HepG2 (cell line): ENCODE measurements around the gene ZNF276. TPM values are rescaled to one million over a fixed set of nuclear protein-coding genes. Genes with fewer than 3 reads are reported as not detected.

Experiments
- ATAD3A ChIP-seq: sonication (generic); formaldehyde crosslinking; IDR thresholded peaks from 2 replicates; pipeline ENCODE4 v1.4.0; 2020; ENCODE audit warnings: missing genetic modification reagents
- CREM ChIP-seq, 2 experiments: sonication (generic) in 1 of 2; formaldehyde crosslinking in 1 of 2; IDR thresholded peaks; 2 replicates each; pipeline versions ENCODE4 v1.4.0 to v1.6.1; 2016 to 2020; ENCODE audit warnings: antibody characterized with exemption in 1 of 2, mild to moderate bottlenecking in 1 of 2, missing genetic modification reagents in 1 of 2
- HDAC6 ChIP-seq: fragments of 200-600 bp; sonication (generic); IDR thresholded peaks from 2 replicates; pipeline ENCODE4 v1.7.0; 2017; ENCODE audit warnings: mild to moderate bottlenecking, antibody characterized with exemption, low read length, low read depth
- MEF2D ChIP-seq: sonication (generic); formaldehyde crosslinking; IDR thresholded peaks from 2 replicates; pipeline ENCODE4 v1.5.1; 2020; ENCODE audit warnings: mild to moderate bottlenecking, missing genetic modification reagents
- MYC ChIP-seq: sonication (generic); formaldehyde crosslinking; IDR thresholded peaks from 2 replicates; pipeline ENCODE4 v1.9.0; 2021; ENCODE audit warnings: missing genetic modification reagents, borderline replicate concordance
- MYNN ChIP-seq: sonication (generic); formaldehyde crosslinking; IDR thresholded peaks from 2 replicates; pipeline ENCODE4 v1.4.0; 2020; ENCODE audit warnings: mild to moderate bottlenecking, low read depth, missing genetic modification reagents
- NAIF1 ChIP-seq: sonication (generic); formaldehyde crosslinking; IDR thresholded peaks from 2 replicates; pipeline ENCODE4 v1.5.0; 2020; ENCODE audit warnings: mild to moderate bottlenecking, missing genetic modification reagents, borderline replicate concordance
- NR2F1 ChIP-seq, 2 experiments: fragments of 450-650 bp in 1 of 2; formaldehyde crosslinking in 1 of 2; IDR thresholded peaks; 2 replicates each; pipeline versions ENCODE4 v1.5.0 to v1.6.1; 2016 to 2020; ENCODE audit warnings: mild to moderate bottlenecking in 1 of 2, missing compliant biosample characterization in 1 of 2, missing genetic modification reagents in 1 of 2, moderate library complexity in 1 of 2
- PRPF4 ChIP-seq: fragments of 200-400 bp; formaldehyde crosslinking; IDR thresholded peaks from 2 replicates; pipeline ENCODE4 v1.6.1; 2016; ENCODE audit warnings: low read length, low read depth; ENCODE audit not compliant: poor library complexity, severe bottlenecking
- ZBTB42 ChIP-seq: sonication (generic); formaldehyde crosslinking; IDR thresholded peaks from 2 replicates; pipeline ENCODE4 v1.5.0; 2020; ENCODE audit warnings: mild to moderate bottlenecking, missing genetic modification reagents
- ZNF235 ChIP-seq: sonication (generic); formaldehyde crosslinking; IDR thresholded peaks from 2 replicates; pipeline ENCODE4 v1.8.1; 2023; ENCODE audit warnings: mild to moderate bottlenecking, missing genetic modification reagents, borderline replicate concordance
- ZNF570 ChIP-seq: sonication (generic); formaldehyde crosslinking; IDR thresholded peaks from 2 replicates; pipeline ENCODE4 v1.4.0; 2020; ENCODE audit warnings: mild to moderate bottlenecking, missing genetic modification reagents, borderline replicate concordance
- polyA plus RNA-seq, 8 experiments: library from polyadenylated mRNA; depleted of rRNA in 3 of 8; stranded (reverse) in 7 of 8; unstranded in 1 of 8; fragments of >200 nt; fragmentation: Illumina TruSeq in 4 of 8; extraction: Trizol in 4 of 8; gene quantifications; 2 replicates each; pipeline versions ENCODE4 v1.2.1 to v1.2.3, GENCODE V29; 2011 to 2016; ENCODE audit warnings: low read depth in 4 of 8, missing spikeins in 1 of 8, mixed read lengths in 1 of 8; ENCODE audit not compliant: insufficient read depth in 1 of 8
- total RNA-seq, 5 experiments: library from RNA; depleted of rRNA; stranded (reverse); fragments of >200 nt; fragmentation: Illumina TruSeq; extraction: Trizol; gene quantifications; 2 replicates each; pipeline ENCODE4 v1.2.3, GENCODE V29; 2016; ENCODE audit warnings: low read depth in 1 of 5
- TF ChIP-seq, protein P1 (sequence below): sonication (generic); formaldehyde crosslinking; IDR thresholded peaks from 2 replicates; pipeline ENCODE4 v1.9.0; 2021; ENCODE audit warnings: missing genetic modification reagents, borderline replicate concordance
- TF ChIP-seq, protein P2 (sequence below): sonication (generic); formaldehyde crosslinking; IDR thresholded peaks from 2 replicates; pipeline ENCODE4 v1.5.1; 2020; ENCODE audit warnings: mild to moderate bottlenecking, moderate library complexity, missing genetic modification reagents
- TF ChIP-seq, protein P3 (sequence below): sonication (generic); formaldehyde crosslinking; IDR thresholded peaks from 2 replicates; pipeline ENCODE4 v1.8.1; 2022; ENCODE audit warnings: low read depth, mild to moderate bottlenecking, missing genetic modification reagents
- TF ChIP-seq, protein P4 (sequence below): fragments of 450-650 bp; IDR thresholded peaks from 2 replicates; pipeline ENCODE4 v1.6.1; 2016

The ZNF276 gene
- total and polyA plus RNA-seq, 2 of the 13 experiments (the other 11 are each of a cell fraction or from before 2014, with no cell fraction given): 17.7 to 18.0 TPM

DNA sequence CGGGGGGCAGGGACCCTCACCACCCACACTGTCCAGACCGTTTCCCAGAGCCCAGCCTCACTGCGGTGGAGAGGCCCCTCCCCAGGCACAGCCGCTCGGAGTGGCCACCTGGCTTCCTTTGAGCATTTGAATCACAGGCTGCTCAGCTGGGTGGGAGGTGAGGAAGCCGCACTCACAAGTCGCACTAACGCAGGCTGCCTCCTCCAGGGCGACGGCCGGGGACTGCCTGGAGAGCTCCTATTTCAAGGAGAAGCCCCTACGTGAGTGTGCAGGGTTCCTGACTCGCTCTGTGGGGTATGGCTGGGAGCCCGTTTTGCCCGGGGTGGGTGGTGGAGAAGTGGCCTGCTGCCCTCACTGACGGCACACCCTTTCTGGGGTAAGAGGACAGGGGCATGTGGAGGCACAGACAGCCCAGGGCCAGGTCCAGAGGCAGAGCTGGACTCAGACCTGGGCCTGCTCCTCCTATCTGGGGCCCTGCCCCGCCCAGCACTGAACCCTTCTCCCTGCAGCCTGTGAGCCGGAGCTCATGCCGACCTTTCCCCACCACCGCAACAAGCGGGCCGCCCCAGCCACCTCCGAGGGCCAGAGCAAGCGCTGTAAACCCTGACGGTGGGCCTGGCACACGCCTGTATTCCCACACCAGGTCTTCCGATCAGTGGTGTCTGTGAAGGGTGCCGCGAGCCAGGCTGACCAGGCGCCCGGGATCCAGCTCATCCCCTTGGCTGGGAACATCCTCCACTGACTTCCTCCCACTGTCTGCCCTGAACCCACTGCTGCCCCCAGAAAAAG lies 26.1 kb upstream of the ZNF276 start (continued):
- TF ChIP-seq ZNF570: no peak
- TF ChIP-seq, protein P1, sequence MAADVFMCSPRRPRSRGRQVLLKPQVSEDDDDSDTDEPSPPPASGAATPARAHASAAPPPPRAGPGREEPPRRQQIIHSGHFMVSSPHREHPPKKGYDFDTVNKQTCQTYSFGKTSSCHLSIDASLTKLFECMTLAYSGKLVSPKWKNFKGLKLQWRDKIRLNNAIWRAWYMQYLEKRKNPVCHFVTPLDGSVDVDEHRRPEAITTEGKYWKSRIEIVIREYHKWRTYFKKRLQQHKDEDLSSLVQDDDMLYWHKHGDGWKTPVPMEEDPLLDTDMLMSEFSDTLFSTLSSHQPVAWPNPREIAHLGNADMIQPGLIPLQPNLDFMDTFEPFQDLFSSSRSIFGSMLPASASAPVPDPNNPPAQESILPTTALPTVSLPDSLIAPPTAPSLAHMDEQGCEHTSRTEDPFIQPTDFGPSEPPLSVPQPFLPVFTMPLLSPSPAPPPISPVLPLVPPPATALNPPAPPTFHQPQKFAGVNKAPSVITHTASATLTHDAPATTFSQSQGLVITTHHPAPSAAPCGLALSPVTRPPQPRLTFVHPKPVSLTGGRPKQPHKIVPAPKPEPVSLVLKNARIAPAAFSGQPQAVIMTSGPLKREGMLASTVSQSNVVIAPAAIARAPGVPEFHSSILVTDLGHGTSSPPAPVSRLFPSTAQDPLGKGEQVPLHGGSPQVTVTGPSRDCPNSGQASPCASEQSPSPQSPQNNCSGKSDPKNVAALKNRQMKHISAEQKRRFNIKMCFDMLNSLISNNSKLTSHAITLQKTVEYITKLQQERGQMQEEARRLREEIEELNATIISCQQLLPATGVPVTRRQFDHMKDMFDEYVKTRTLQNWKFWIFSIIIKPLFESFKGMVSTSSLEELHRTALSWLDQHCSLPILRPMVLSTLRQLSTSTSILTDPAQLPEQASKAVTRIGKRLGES (CRISPR knock-in tag): no peak
- no peak for TF ChIP-seq NAIF1
- no peak for TF ChIP-seq ZNF235 (CRISPR knock-in tag)
- no peak for TF ChIP-seq ATAD3A (CRISPR knock-in tag)
- no peak for TF ChIP-seq MYNN (CRISPR knock-in tag)
- TF ChIP-seq MYC (CRISPR knock-in tag): peak; percentile 62; the same call in 1 of the 2 replicates
- TF ChIP-seq PRPF4: no peak
- TF ChIP-seq NR2F1 (CRISPR knock-in tag; IDR thresholded peaks at IDR 0.05): no peak
- TF ChIP-seq ZBTB42 (CRISPR knock-in tag): no peak
- no peak; the same call in 1 of the 2 replicates for TF ChIP-seq MEF2D (CRISPR knock-in tag)
- no peak for TF ChIP-seq HDAC6
- TF ChIP-seq, protein P2, sequence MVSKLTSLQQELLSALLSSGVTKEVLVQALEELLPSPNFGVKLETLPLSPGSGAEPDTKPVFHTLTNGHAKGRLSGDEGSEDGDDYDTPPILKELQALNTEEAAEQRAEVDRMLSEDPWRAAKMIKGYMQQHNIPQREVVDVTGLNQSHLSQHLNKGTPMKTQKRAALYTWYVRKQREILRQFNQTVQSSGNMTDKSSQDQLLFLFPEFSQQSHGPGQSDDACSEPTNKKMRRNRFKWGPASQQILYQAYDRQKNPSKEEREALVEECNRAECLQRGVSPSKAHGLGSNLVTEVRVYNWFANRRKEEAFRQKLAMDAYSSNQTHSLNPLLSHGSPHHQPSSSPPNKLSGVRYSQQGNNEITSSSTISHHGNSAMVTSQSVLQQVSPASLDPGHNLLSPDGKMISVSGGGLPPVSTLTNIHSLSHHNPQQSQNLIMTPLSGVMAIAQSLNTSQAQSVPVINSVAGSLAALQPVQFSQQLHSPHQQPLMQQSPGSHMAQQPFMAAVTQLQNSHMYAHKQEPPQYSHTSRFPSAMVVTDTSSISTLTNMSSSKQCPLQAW (CRISPR knock-in tag): 0 out of 2 replicates have a peak, but pooled peaks have one; percentile 35
- TF ChIP-seq, protein P3, sequence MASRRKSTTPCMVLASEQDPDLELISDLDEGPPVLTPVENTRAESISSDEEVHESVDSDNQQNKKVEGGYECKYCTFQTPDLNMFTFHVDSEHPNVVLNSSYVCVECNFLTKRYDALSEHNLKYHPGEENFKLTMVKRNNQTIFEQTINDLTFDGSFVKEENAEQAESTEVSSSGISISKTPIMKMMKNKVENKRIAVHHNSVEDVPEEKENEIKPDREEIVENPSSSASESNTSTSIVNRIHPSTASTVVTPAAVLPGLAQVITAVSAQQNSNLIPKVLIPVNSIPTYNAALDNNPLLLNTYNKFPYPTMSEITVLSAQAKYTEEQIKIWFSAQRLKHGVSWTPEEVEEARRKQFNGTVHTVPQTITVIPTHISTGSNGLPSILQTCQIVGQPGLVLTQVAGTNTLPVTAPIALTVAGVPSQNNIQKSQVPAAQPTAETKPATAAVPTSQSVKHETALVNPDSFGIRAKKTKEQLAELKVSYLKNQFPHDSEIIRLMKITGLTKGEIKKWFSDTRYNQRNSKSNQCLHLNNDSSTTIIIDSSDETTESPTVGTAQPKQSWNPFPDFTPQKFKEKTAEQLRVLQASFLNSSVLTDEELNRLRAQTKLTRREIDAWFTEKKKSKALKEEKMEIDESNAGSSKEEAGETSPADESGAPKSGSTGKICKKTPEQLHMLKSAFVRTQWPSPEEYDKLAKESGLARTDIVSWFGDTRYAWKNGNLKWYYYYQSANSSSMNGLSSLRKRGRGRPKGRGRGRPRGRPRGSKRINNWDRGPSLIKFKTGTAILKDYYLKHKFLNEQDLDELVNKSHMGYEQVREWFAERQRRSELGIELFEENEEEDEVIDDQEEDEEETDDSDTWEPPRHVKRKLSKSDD (CRISPR knock-in tag): 0 out of 2 replicates have a peak, but pooled peaks have one; percentile 44
- TF ChIP-seq CREM (IDR thresholded peaks at IDR 0.05): no peak; the same call in 1 of the 2 replicates
- no peak for TF ChIP-seq CREM (CRISPR knock-in tag; IDR thresholded peaks at IDR 0.05)
- TF ChIP-seq, protein P4, sequence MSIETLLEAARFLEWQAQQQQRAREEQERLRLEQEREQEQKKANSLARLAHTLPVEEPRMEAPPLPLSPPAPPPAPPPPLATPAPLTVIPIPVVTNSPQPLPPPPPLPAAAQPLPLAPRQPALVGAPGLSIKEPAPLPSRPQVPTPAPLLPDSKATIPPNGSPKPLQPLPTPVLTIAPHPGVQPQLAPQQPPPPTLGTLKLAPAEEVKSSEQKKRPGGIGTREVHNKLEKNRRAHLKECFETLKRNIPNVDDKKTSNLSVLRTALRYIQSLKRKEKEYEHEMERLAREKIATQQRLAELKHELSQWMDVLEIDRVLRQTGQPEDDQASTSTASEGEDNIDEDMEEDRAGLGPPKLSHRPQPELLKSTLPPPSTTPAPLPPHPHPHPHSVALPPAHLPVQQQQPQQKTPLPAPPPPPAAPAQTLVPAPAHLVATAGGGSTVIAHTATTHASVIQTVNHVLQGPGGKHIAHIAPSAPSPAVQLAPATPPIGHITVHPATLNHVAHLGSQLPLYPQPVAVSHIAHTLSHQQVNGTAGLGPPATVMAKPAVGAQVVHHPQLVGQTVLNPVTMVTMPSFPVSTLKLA: no peak
